Testis (tissue), 3 donors: Measurements from ENCODE around the gene FBXL13. TPM values are rescaled to one million over a fixed set of nuclear protein-coding genes. Genes with fewer than 3 reads are reported as not detected.
"Not testable (repeated sequence)": the region's sequence is repeated elsewhere in the genome, so short reads cannot be mapped to it uniquely, and the experiment has no call there.

ENCODE experiments used
- DNase-seq: peaks from one replicate; pipeline ENCODE4 v3.0.0-alpha.2; 2019
- H3K27ac ChIP-seq, 2 donors: fragments of 200-600 bp; sonication (generic); one replicate each; pipeline ENCODE4 v1.5.1; 2019
- H3K27me3 ChIP-seq: fragments of 200-600 bp; sonication (generic); one replicate; pipeline ENCODE4 v1.5.1; 2019
- H3K36me3 ChIP-seq: fragments of 200-600 bp; sonication (generic); one replicate; pipeline ENCODE4 v1.5.1; 2017; ENCODE audit warnings: low read depth; ENCODE audit errors: missing control alignments
- H3K4me1 ChIP-seq: fragments of 200-600 bp; sonication (generic); one replicate; pipeline ENCODE4 v1.5.1; 2019
- H3K4me3 ChIP-seq, 2 donors: fragments of 200-600 bp; sonication (generic); one replicate each; pipeline ENCODE4 v1.5.1; 2017 to 2019
- H3K9me3 ChIP-seq: fragments of 200-600 bp; sonication (generic); one replicate; pipeline ENCODE4 v1.5.1; 2017
- WGBS, 2 donors: methylation state at CpG; one replicate each; pipeline ENCODE4 v1.1.5; 2018; 5-methylcytosine and 5-hydroxymethylcytosine counted together
- intact Hi-C: fragments of 100-400 bp; cut with DNase I; formaldehyde crosslinking; loops from one replicate; pipeline ENCODE4 v1.15.1; 2023; ENCODE audit warnings: low total_unique reads
- polyA plus RNA-seq: library from polyadenylated mRNA; stranded (reverse); fragments of 350-450 nt; fragmentation: Illumina TruSeq; extraction: RNeasy Lipid Tissue Mini Kit (QIAGEN cat#74804); gene quantifications from one replicate; pipeline ENCODE4 v1.2.3, GENCODE V29; 2014; ENCODE audit warnings: low read depth, low replicate concordance; ENCODE audit not compliant: insufficient read depth
- small RNA-seq, 2 donors: library from RNA; depleted of rRNA; stranded (forward); fragments of <200 nt; gene quantifications; one replicate each; pipeline ENCODE3, GENCODE V24; 2016
- total RNA-seq, 2 donors: library from RNA; depleted of rRNA; stranded (reverse); fragments of >200 nt; gene quantifications; one replicate each; pipeline ENCODE4 v1.2.3, GENCODE V29; 2016

The FBXL13 gene
- total and polyA plus RNA-seq, 3 donors from 2014 or later: 21.1 to 38.8 (median 28.6) TPM

DNA sequence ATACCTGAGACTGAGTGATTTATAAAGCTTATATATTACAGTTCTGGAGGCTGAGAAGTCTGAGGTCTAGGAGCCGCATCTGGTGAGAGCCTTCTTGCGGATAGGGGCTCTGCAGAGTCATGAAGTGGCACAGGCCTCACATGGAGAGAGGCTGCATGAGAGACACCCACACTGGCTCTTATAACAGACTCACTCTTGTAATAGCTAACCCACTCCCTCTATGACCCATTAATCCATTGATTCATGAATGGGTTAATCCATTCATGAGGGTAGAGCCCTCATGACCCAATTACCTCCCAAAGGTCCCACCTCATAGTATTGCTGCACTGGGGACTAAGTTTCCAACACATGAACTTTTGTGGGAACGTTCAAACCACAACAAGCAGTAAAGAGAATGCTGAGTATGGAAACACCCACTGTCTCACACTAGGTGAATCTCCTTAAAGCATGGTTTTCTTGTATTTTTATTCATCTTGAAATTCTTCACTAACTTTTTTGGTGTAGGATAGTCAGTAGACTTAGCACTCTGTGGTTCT lies 304.9 kb downstream of the FBXL13 start:
- WGBS, 2 donors: 93 to 95% methylated on average over 2 to 3 of the region's 3 CpGs
- intact Hi-C loops: not testable (repeated sequence)

DNA sequence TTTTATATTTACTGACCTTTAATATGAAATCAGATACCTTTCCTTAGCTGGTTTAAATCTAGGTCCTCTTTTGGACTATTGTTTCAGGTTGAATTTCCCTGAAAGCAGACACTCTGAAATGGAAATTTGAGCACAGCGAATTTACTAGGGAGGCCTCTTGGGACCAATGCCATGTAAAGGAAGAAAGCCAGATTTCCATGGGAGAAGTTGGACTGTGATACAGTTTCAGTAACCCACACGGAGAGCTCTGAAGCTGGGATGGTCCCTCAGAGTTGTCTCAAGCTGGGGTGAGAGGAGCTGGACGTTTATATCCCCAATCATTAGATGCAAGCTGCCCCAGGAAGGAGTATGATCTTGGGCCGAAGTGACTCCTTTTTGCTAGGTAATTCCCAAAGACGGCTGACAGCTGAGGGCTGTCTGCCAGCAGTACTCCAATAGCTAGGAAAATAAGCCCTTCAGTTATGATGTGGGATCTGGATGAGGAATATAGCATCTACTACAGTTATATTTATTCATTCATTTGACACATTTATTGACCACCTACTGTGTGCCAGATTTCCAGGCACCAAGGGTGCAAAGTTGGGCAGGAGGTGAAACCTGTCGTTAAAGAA lies 311.2 kb downstream of the FBXL13 start:
- 60 to 72% methylated on average over 4 to 6 of the region's 6 CpGs for WGBS, 2 donors
- DNase-seq, H3K27ac ChIP-seq, H3K27me3 ChIP-seq, H3K36me3 ChIP-seq, H3K9me3 ChIP-seq, H3K4me1 ChIP-seq, H3K4me3 ChIP-seq, intact Hi-C loops: not testable (repeated sequence)

More for the DNA sequence above, 304.9 kb downstream of the FBXL13 start:
- not testable (repeated sequence) for H3K36me3 ChIP-seq, H3K4me3 ChIP-seq, H3K27ac ChIP-seq, H3K27me3 ChIP-seq, DNase-seq, H3K9me3 ChIP-seq, H3K4me1 ChIP-seq

Small RNA genes within 50 kb of the gene (small RNA-seq; reads per million reads assigned to genes)
- gene RNU6-1136P: 0 reads per million in 2 donors

Other genes with a start within 250 kb of the FBXL13 start
- gene LRRC17, start 161.8 kb downstream of the FBXL13 start, total RNA-seq: 1 to 10 TPM; 5.8 to 9.7 TPM
- gene LRRC17, start 161.8 kb downstream of the FBXL13 start, polyA plus RNA-seq: 8.2 TPM
- 10 to 100 TPM; 61.7 to 64.4 TPM for gene ARMC10, start 344 bp upstream of the FBXL13 start, total RNA-seq
- 31.2 TPM for gene ARMC10, start 344 bp upstream of the FBXL13 start, polyA plus RNA-seq
- 10 to 100 TPM; 44.7 to 53.1 TPM for gene NAPEPLD, start 74.3 kb upstream of the FBXL13 start, total RNA-seq
- gene NAPEPLD, start 74.3 kb upstream of the FBXL13 start, polyA plus RNA-seq: 32.3 TPM
- gene PMPCB, start 222.6 kb upstream of the FBXL13 start, total RNA-seq: 10 to 100 TPM; 63.2 to 63.7 TPM
- gene PMPCB, start 222.6 kb upstream of the FBXL13 start, polyA plus RNA-seq: 92.0 TPM